Stimulated activated CD8-positive, alpha-beta memory T cell treated with anti-CD3 and anti-CD28 coated beads, Interleukin-15, amount 100 ng/mL, for 4 hours (primary cell): ENCODE measurements around the gene SRRM2.

Experiments
- DNase-seq, 2 donors: peaks; one replicate each; pipeline ENCODE4 v3.0.0-alpha.2; 2020; ENCODE audit warnings: low read depth in 2 of 2

SRRM2 gene

DNA sequence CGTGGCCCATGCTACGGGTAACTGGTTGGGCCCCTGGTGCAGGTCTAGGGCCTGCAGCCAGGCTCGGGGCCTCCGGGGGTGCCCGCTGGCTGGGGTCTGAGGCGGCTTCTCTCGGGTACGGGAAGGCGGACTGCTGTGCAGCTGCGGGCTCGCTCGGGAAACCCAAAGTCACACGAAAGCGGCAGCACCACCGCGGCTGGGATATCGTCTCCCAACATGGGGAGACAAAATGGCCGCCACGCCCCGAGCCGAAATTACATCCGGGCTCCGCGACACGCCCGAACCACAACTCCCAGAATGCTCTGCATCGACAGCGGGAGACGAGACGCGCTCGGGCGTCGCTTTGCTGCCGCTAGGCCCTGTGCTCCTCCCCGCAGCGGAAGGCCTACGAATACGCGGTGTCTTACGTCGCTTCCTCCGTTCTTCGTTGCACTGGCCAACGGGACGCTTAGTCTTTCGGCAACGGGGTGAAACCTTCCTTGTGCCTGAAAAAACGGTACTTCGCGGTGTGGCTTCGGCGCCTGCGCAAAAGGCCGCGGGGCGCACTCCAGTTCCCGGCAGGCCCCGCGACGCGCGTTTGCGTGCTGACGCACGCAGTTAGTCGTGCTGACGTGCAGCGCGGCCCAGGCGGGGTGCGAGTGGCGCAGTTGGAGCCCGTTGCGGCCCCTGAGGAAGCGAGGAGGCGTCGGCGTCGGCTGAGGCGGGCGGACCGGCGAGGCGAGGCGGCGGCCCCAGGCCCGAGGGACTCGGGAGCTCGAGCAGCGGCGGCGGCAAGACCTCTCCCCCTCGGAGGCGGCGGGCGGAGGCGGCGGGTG is at the start of gene SRRM2:
TSS of gene SRRM2 (plus strand) at position 604 of the 815 bp plus-strand sequence. CDS start 3,727 bp downstream, outside the sequence.
- peak; percentile 86 to 87 for DNase-seq

DNA sequence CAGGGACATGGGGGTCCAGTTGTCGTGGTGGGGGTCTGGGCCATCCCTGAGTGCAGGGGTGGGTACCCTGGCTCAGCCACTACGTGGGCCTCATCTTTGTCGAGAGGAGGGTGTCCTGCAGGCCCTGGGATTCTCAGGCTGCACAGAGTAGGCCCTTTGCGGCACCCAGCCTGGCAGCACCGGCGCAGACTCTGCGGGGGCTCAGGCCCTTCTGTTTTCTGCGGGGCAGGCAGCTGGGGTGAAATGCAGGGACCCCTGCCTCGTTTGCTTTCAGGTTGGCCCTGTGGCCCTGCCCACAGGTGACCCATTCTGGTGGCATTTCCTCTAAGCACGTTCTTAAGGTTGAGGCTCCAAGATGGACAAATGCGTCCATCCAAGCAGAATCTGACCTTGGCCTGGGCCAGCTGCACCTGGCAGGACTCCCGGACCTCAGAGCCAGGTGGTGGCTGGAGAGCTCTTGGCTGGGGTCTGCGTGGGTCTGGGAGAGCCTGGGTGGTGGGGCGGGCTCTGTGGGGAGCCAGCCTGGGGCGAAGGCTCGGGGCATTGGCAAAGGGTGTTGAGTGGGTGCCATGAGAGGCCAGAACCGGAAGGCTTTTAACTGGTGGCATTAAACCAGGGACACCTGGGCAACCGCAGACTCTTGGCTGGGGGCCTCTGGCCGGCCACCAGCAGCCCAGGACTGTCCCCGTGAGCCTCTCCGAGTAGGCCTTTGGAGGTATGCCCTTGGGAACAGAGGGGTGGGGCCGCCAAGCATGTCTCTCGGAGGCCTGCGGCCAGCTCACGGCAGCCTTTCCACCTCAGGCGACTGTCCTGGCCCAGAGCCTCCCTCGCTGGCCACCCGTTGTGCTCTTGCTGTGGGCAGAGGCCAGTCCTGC is 49.3 kb upstream of the SRRM2 start:
- no peak for DNase-seq

DNA sequence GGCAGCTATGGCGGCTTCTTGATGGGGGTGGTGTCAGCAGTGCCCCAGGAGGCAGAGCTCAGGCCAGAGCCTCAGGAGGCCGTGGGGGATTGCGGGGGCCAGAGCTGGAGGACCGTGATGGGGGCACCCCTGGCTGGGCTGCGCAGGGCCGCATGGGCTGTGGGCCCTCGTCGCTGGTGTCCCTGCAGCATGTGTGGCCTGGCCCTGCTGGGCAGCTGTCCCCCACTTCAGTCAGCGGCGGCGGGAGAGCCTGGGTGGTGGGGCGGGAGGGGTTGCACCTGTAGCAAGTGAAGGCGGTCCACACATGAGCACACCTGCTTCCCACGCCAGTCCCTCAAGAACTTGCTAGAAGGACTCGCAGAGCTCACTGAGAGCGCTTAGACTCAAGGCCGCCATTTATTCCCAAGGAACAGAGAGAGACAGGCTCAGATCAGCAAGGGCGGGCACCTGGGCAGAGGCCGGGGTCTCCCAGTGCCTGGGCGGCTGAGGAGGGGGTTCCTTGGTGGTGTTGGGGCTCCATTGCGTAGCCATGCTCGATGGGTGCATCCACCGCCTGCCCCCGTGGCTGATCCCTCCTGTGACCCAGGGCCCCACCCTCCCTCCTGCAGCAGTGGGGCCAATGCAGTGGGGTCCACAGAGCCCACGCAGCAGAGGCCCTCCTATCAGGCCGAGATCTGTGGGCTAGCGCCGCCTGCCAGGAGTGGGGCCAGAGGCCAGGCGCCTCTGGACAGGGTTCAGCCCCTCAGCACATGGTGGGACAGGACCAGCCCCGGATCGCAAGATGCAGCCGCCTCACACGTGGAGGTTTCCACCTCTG is 48.1 kb upstream of the SRRM2 start:
- no peak for DNase-seq

DNA sequence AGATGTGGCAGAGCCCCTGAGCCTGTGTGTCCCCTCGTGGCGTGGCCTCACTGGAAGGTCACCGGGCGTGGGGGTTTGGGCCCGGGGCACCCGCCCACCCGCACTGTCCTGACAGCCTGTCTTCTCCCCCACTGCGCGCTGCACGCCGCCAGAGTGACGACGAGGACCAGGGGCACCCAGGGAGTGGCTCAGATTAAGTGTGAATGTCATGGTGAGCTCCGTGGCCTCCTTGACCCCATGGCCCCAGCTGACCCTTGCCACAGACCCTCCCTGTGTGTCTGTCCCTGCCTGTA is 47.5 kb upstream of the SRRM2 start:
- no peak for DNase-seq

DNA sequence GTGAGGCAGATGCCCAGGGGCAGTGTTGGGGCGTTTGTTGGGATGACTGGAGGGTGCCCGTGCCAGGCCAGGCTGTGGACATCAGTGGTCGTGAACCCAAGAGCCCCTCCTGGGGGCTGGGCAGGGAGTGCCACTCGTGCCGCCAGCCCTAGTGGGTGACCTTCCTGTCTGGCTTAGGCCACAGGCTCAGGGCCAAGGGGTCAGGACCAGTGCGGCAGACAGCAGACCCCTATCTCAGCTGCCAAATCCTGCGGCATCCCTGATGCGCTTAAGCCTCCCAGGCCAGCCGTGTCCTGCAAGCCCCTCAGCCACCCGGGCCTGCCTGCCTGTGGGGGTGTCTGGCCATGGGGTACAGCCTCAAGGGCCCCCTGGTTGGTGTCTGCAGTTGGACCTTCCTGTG is 47.1 kb upstream of the SRRM2 start:
- DNase-seq, result no peak

DNA sequence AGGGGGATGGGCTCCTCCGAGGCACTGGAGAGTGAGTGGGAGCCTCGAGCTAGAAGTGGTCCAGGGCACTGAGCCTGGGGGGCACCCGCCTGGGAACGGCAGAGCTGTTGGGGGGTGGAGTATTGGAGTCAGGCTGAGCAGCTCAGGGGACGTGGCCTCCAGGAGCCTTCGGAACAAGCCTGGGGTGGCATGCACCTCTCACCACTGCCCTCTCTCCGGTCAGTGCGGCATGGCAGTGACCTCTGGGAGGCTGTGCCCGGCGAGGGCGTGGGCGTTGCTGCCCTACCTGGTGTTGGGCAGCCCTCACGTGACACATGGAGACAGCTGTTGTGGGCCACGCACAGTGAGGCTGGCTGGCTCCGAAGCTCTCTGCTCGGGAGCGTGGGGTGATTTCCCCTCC is 46.4 kb upstream of the SRRM2 start:
- DNase-seq, result no peak

DNA sequence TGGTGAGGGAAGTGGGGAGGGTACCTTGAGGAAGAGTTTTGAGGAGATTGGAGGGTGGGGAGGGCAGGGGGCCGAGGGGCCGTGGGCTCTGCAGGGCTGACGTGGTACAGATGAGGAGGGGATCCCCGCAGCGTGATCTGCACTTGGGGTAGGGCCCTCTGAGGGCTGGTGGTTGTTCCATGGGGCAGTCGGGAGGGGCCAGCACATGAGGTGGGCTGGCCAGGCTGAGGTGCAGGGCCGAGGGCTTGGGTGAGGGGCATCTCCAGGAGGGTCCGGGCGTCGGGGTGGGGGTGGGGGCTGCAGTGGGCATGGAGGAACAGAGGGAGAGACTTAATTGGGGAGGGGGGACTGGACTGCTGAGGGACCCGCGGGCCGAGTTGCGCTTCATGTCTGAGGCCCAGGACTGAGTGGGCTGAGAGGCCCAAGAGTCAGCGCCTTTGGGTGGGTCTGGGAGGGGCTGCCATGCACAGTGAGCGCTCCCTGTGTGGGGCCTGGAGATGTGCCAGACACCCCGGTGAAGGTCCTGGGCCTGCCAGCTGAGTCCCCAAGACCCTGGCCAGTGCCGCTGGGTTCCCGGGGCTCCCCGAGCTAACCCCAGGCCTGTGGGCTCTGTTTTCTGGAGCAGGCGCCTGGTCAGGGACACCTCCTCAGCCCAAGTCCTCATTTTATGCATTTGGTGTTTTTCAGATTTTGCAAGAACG is 45.7 kb upstream of the SRRM2 start:
- no peak for DNase-seq

DNA sequence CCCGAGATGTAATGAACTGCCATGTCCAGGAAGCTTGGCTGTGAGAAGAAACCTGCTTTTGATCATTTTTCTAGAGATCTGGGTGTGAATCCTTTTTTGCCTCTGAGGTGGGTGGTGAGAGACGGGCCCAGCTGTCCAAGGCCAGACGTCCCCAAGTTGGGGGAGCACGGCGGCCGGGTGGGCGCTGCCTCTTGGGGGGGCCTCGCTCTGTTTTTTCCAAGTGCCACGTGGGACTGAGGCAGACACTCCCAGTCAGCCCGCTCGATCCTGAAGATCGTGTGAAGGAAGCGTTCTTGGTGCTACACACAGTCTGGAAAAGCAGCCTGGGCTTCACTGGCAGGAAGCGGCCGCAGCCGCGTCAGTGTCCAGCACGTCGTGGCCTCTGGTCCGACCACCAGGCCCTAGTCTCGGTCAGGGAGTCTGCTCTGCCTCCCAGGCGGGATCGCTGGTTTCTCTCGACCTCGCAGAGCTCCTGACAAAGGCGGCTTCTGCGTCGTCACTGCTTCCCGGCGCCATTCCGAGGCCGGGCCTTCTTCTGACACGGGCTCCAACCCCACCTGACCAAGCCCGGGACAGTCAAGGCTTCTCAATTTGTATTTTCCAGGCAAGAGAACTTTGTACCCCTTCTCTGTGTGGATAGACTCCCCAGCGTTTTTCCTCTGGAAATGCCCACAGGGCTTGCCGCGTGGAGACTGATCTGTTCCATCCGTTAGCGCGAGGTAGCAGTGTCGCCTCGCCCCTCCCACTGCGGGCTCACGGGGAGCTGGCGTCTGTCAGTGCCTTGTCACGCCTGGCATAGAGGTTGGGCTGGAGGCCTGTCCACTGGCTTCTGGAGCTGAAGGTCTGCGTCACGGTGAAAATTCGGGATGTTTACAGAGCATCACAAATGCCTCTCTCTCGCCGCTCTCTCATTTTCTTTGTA is 44.8 kb upstream of the SRRM2 start:
- DNase-seq, result no peak

DNA sequence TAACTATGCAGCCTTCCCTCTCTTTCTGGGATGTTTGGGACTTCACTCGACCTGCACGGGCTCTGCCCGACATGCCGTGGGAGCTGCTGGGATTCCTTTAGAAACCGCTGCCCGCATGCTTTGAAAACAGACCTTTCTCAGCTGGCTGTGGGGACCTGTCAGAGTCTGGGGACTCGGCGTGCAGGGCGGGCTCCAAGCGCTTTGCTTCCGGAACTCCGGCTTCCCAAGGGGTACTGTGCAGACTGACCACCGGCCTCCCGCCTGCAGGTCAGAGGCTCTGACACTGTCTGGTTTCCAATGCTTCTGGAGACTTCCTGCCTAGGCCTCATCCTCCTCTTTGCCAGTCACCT is 44.2 kb upstream of the SRRM2 start:
- no peak for DNase-seq

DNA sequence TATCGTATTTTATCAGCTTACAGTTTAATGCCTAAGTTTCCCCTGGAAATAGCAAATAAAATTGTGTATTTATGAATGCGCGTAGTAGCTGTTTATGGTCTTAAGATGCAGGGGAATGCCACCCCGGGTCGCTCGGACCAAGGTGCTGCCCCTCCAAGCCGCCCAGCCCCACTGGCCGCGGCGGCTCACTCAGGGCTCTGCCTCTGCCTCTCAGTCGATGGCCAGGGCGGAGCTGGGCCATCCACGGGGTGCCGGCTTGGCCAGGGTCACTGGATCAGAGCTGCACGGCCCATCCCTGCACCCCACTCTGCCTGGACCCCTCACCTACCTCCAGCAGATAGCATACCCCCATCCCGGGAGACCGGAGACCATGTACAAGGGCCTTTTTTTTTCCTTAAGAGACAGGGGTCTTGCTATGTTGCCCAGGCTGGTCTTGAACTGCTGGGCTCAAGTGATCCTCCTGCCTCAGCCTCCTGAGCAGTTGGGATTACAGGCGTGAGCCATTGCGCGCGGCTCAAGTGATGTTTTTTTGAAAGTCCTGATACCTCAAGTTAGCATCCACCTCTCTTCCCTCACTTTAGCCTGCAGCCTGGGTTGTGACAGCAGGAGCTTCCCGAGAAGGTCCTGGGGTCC is 43.4 kb upstream of the SRRM2 start:
- DNase-seq, result no peak

DNA sequence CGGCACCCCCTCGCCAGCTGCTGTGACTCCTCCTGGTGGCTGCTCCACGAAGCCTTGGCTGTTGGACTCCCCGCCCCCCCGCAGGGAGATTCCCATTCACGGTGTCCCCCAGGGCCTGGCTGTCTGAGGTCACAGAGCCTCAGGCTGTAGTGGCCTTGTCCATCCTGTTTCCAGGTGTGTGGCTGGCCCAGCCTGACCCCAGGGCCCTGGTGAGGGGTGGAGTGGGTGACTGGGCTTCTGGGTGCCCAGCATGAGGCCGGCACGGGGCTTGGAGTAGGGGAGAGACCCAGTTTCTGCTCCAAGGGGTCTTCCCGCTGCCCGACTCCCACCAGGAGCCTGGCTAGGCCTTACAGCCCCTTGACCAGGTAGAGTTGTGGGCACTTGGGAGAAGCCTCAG is 42.9 kb upstream of the SRRM2 start:
- DNase-seq, result no peak

DNA sequence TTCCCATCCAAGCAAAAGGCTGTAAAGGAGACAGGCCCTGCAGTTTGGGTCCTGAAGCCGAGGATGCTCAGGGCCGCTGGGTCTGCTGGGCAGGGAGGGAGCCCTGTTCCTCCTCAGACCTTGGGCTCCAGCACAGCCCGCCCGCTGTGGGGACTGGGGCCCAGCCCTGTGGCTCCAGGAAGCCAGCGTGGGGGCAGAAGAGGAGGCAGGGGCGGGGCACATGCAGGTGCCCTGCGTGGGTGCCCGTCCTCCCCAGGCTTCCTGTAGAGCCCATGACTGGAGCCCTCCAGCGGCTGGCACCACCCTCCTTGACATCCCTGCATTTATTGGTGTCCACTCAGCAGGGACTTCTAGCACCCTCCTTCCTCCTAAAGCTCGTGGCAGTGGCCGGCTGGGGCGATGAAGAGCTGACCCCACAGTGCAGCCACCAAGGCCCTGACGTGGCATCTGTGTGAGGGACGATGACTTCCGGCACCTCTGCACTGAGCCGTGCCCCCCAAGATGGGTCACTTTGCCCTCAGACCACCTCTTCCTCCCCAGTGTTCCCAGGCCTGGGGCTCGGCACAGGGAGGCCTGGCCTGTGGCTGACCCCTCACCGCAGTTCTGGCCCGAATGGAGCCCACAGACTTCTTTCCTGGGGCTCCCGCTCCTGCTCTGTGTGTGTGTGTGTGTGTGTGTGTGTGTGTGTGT is 42.3 kb upstream of the SRRM2 start:
- no peak for DNase-seq

DNA sequence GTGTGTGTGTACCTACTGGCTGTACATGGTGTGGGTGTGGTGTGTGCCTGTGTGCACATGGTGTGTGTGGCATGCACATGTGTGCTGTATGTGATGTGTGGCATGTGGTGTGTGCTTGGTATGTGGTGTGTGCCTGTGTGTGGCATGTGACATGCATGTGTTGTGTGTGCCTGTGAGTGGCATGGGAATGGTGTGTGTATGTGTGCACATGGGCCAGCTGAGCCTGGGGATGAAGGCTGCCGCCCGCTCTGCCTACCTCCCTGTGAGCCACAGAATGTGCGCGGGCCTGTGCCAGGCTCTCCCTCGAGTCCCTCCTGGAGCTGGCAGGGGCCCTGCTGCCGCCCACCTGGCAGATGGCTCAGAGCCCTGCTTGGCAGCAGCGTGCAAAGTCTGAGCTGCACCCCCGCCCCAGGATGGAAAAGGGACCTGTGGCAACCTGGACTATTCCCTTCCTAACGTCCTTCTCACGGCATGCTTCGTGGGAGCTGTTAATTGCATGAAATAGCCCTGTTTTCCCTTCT is 41.7 kb upstream of the SRRM2 start:
- no peak for DNase-seq

DNA sequence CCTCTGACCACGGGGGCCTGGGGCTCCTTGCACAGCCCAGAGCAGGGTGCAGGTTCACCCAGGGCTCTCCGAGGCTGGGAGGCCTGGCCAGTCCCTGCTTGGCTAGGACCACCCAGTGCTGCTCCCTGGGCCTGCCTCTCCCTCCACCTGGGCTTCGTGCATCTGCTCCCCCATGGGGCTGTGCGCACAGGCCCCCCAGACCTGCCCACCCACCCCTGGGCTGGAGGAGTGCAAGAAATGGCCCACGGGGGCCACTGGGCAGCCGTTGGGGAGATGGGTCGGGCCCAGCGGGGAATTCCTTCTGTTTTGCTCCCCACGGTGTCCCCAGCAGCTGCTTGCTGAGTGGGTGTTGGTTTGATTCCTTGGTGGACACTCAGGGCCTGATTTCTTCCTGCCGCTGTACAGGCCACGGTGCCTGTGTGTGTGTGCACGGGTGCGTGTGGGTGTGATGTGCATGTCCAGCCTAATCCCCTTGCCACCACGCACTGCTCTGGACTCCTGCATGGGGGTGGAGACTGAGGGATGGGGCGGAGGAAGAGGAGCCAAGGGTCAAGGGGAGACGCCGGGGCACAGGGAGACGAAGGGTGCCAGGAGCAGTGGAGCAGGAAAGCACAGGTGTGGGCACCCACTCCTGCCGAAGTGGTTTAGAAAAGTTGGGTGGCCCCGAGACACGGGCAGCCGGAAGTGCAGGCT is 40.9 kb upstream of the SRRM2 start:
- DNase-seq, result no peak

DNA sequence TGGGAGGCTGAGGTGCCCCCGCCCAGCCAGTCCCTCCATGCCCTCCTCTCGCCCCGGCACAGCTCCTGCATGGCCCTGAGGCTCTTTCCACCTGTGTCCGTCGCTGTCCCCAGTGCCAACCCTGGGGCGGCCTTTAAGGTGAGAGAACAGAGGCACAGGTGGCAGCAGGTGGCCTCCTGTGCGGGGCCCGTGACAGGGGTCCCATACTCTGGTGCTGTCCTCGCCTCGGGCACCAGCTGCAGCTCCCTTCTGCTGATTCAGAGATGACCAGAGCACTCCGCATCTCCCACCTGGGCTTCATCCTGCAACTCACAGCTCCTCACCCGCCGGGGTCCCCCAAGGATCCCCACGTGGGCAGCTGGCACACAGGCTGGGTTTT is 40.4 kb upstream of the SRRM2 start:
- DNase-seq, result no peak

DNA sequence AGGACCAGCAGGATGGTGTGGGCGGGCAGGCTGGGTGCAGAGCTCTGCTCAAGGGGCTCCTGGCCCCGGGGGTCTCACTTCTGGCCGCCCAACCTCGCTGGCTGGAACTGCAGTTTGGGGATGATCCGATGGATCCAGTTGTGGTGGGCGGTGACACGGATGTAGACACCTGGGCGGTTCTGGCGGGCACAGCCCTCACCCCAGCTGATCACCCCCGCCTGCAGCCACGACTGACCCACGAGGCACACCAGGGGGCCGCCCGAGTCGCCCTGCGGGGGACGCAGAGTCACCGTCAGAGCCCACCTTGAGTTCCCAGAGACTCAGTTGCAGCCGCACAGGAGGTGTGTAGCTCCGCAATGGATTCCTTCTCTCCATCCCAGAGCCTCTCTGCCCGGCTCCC is 39.9 kb upstream of the SRRM2 start:
- DNase-seq, result no peak

DNA sequence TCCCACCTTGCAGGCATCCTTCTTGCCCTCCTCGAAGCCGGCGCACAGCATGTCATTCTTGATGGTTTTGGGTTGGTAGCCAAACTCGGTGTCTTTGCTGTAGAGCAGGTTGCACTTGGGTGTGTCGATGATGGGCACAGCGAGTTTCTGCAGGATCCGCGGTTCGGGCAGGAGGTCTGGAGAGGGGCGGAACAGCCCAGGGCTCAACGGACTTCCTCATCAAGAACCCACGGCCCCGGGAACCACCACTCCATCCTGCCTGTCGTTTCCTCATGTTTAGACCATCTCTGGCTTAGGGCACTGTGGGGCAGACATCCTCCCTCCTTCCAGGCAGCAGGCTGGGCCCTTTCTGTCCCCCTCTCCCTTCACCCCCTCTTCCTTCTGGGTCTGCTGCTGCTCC is 38.9 kb upstream of the SRRM2 start:
- DNase-seq, result no peak

DNA sequence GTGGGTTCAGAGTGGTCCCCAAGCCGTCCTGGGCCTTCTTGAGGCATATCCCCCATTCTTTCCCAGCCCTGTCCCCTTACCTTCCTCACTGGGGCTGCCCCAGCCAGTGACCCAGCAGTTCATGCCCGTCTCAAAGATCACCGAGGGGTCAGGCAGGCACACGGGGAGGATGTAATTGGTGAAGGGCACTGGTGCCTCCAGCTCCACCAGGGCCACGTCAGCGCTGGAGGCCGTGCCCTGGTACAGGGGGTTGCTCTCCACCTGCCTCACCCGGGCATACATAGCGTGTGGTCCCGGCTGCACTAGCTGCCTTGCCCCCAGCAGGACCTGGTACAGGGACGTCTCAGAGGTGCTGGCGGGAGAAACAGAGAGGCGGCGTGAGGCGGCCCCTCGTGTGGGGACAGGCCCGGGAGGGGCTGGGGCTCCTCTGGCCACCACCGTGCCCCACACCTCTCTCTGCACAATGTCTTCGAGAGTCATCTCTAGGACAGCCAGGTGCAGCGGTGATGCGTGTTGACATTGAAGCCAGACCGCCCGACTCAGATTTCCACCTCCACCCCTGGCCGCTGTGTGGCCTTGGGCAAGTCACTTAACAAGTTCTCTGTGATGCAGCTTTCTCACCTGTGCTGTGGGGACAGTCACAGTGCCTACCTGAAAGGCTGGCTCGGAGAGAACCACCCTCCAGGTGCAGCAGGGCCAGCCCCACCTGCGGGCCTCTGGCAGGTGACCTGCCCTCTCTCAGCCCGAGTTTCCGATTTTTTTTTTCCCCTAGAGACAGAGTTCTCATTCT is 38.3 kb upstream of the SRRM2 start:
- DNase-seq, result no peak
